Tibial artery (tissue), 4 donors: ENCODE data around the gene SH3BGRL2.
A peak's percentile ranks its signal among the peaks of the same experiment; 100 is the strongest.

Experiments used
- DNase-seq, 2 donors: peaks; one replicate each; pipeline ENCODE4 v3.0.0-alpha.2; 2019
- H3K27ac ChIP-seq, 2 donors: fragments of 200-600 bp; sonication (generic) in 1 of 2; 1 replicate in 1 of 2; 2 replicates in 1 of 2; pipeline ENCODE4 v1.5.1; 2018 to 2019; ENCODE audit warnings: mild to moderate bottlenecking in 1 of 2
- H3K27me3 ChIP-seq, 2 donors: fragments of 200-600 bp; sonication (generic) in 1 of 2; one replicate each; pipeline versions ENCODE4 v1.5.1 to v1.6.0; 2016 to 2019
- H3K36me3 ChIP-seq, 3 donors: fragments of 200-600 bp; sonication (generic) in 2 of 3; one replicate each; pipeline ENCODE4 v1.5.1; 2016 to 2019; ENCODE audit warnings: mild to moderate bottlenecking in 2 of 3
- H3K4me1 ChIP-seq, 4 donors: fragments of 200-600 bp; sonication (generic) in 2 of 4; 1 replicate in 3 of 4; 2 replicates in 1 of 4; pipeline ENCODE4 v1.5.1; 2016 to 2019
- H3K4me3 ChIP-seq, 2 donors: fragments of 200-600 bp; sonication (generic) in 1 of 2; 1 replicate in 1 of 2; 2 replicates in 1 of 2; pipeline ENCODE4 v1.5.1; 2018 to 2019; ENCODE audit warnings: mild to moderate bottlenecking in 2 of 2
- H3K9me3 ChIP-seq, 3 donors: fragments of 200-600 bp; sonication (generic) in 1 of 3; one replicate each; pipeline ENCODE4 v1.5.1; 2016 to 2019
- intact Hi-C: fragments of 100-400 bp; cut with DNase I; formaldehyde crosslinking; loops from one replicate; pipeline ENCODE4 v1.15.0; 2023; ENCODE audit warnings: low total_unique reads
- TF ChIP-seq, protein P1 (sequence below), 2 experiments: fragments of 200-600 bp in 1 of 2; fragments of 450-650 bp in 1 of 2; IDR thresholded peaks; one replicate each; pipeline ENCODE4 v1.5.1; 2017 to 2019; ENCODE audit warnings: antibody characterized with exemption in 2 of 2, mild to moderate bottlenecking in 1 of 2, moderate library complexity in 1 of 2

Gene SH3BGRL2

DNA sequence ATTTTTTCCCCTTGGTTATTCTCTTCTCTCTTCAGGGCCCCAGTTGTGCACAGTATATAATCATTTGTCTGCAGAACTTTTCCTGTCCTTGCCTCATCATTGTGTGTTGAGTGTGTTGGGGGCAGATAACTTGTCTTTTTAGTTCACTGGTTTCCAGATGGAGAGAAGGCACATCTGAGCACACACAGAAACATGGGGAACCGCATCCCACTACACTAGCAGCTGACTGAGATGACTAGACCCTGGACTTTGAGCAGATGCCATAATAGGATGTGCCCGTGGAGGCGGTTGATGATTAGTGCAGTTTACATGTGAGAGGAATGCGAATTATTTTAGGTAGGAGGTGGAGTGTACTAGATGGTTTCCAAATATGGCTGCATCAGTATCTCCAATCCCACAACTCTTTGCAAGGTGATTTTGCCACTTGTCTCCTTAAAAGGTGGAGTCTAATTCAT lies 26.5 kb upstream of the SH3BGRL2 start:
- DNase-seq, result no peak
- intact Hi-C loops, result no loop called here
- H3K27me3 ChIP-seq, result no peaks in the 10 kb centered on the region
- no peak overlapping the region for H3K4me3 ChIP-seq
- peaks cover 0 to 27% (median 8%) of the 10 kb centered on the region in 4 donors for H3K4me1 ChIP-seq
- H3K27ac ChIP-seq, result no peak overlapping the region
- H3K36me3 ChIP-seq, result no peaks in the 10 kb centered on the region
- no peaks in the 10 kb centered on the region for H3K9me3 ChIP-seq
- TF ChIP-seq, protein P1, sequence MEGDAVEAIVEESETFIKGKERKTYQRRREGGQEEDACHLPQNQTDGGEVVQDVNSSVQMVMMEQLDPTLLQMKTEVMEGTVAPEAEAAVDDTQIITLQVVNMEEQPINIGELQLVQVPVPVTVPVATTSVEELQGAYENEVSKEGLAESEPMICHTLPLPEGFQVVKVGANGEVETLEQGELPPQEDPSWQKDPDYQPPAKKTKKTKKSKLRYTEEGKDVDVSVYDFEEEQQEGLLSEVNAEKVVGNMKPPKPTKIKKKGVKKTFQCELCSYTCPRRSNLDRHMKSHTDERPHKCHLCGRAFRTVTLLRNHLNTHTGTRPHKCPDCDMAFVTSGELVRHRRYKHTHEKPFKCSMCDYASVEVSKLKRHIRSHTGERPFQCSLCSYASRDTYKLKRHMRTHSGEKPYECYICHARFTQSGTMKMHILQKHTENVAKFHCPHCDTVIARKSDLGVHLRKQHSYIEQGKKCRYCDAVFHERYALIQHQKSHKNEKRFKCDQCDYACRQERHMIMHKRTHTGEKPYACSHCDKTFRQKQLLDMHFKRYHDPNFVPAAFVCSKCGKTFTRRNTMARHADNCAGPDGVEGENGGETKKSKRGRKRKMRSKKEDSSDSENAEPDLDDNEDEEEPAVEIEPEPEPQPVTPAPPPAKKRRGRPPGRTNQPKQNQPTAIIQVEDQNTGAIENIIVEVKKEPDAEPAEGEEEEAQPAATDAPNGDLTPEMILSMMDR (IDR thresholded peaks at IDR 0.05), result no peak

DNA sequence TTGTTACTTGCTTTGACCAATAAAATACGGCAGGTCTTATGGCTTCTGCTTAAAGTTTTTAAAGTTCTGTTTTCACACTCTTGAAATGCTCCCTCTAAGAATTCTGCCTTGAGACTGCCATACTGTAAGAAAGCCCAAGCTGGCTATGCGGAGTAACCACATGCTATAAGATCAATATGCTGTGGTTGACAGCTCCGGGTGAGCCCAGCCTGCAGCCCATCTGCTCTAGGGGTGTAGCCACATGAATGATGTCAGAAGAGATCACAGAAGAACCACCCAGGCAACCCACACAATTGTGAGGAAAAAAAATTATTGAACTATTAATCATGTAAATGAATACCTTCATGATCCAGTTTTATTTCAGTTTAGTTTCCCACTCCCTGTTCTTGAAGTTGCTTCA lies 26.1 kb upstream of the SH3BGRL2 start:
- TF ChIP-seq, protein P1 (IDR thresholded peaks at IDR 0.05), result no peak
- Histone ChIP-seq H3K27me3 (no peaks in the 10 kb centered on the region), H3K36me3 (no peaks in the 10 kb centered on the region), H3K9me3 (no peaks in the 10 kb centered on the region), H3K4me3 (no peak overlapping the region), H3K4me1 (peaks cover 0 to 27% (median 8%) of the 10 kb centered on the region in 4 donors), H3K27ac (no peak overlapping the region)
- intact Hi-C loops, result no loop called here
- DNase-seq, result no peak

DNA sequence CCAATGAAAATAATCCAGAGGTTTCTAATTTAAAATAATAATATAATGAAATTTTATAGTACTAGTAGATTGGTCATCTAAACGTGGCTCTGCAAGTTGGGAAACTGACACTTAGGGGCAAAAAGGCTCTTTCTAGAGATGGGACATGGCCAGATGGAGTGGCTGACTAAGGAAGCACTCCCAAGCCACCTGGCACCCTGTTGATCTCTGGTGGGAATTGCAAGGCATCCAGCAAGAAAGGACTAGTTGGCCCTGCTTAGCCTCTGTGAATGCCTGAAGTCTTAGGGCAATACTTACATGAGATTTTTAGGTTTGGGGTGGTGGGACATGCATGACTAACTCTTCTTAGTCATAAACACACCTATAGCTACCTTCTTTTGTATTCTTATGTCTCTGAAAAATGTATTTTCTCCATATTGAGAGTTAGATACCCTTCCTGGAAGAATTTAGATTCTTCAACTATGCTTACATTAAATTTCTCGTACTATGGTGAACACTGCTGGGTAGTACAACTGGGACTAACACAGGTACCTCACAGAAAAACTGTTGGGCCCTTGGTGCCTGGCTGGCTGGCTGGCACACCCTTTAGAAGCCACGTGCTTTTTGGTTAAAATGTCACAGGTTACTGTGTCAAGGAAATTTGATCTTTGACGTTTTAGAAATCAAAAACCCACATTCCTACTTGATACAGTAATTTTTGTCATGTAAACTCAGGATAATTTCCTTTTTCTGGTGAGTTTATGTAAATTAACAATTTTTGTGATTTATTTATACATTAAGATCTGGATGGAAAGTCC lies 25.0 kb upstream of the SH3BGRL2 start:
- Histone ChIP-seq H3K9me3 (no peaks in the 10 kb centered on the region), H3K27me3 (no peaks in the 10 kb centered on the region), H3K4me1 (peaks cover 0 to 17% (median 3%) of the 10 kb centered on the region in 4 donors), H3K4me3 (no peak overlapping the region), H3K27ac (no peak overlapping the region), H3K36me3 (no peaks in the 10 kb centered on the region)
- TF ChIP-seq, protein P1 (IDR thresholded peaks at IDR 0.05), result no peak
- DNase-seq, result no peak
- intact Hi-C loops, result no loop called here

DNA sequence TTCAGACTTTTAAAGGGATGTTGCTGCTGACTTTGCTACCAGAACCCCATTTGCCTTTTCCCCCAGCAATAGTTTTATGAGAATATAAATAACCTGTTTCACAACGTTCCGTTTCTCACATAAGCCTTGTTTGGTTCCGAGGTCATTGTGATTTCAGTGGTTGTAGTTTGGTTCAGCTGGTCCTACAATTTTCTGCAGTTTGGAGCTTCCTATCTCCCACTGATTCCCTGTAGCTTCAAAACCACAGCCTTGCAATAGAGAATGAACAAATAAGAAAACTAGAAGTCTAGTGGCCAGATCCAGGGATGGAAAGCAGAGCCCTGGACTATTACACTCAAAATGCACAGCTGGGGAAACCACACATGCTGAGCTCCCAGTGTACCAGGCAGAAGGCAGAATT lies 24.1 kb upstream of the SH3BGRL2 start:
- Histone ChIP-seq H3K36me3 (no peaks in the 10 kb centered on the region), H3K4me1 (peaks cover 0 to 16% (median 3%) of the 10 kb centered on the region in 4 donors), H3K9me3 (no peaks in the 10 kb centered on the region), H3K27me3 (no peaks in the 10 kb centered on the region), H3K27ac (peak overlapping the region in 1 of 2 donors; percentile 30), H3K4me3 (no peak overlapping the region)
- no peak for DNase-seq
- intact Hi-C loops, result no loop called here
- TF ChIP-seq, protein P1 (IDR thresholded peaks at IDR 0.05), result no peak

DNA sequence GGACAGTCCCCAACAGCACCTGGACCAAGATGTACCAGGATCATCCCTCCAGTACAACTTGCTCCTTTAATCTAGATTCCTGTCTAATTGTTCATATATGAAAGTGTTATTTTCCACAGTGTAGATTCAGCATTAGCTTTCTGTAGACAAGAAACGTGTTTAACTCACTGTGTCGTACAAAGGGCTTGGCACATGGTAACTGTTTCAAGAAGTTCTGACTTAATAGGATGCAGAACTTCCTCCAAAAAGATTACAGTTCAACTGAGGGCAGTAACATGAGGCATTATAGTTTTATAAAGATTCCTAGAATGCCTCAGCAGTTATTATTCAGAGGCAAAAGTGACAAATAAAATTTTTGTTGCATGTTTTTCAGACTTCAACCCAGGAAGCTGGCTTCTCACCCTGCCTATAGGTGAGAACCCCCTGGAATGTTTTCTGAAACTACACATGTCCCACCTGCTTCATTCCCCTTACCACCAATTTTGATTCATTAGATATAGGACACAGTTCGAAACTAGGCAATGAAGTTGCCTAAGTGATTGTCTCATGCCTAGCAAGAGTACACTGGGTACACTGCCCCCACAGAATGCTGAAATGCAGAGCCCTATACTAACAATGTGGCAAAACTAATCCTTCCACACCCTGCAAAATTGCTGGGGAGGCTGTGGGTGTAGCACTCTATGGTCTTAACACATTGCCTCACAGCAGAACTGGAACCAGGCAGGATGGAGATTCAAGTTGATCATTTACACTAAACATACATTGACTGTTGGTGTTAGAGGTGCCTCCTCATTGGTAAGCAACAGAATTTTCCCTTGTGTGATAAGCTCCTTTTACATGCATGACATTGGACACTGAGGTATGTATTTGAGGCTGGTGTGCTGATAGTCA lies 22.6 kb upstream of the SH3BGRL2 start:
- no peaks in the 10 kb centered on the region for H3K27me3 ChIP-seq
- no peak for DNase-seq

More for the DNA sequence above, 22.6 kb upstream of the SH3BGRL2 start:
- TF ChIP-seq, protein P1 (IDR thresholded peaks at IDR 0.05), result no peak
- no peak overlapping the region for H3K4me3 ChIP-seq
- H3K9me3 ChIP-seq, result no peaks in the 10 kb centered on the region
- peaks cover 0 to 16% (median 2%) of the 10 kb centered on the region in 4 donors for H3K4me1 ChIP-seq
- intact Hi-C loops, result no loop called here
- no peaks in the 10 kb centered on the region for H3K36me3 ChIP-seq
- H3K27ac ChIP-seq, result no peak overlapping the region
